KBM-7 (cell line): ENCODE data around the gene NPHP1.
A peak's percentile ranks its signal among the peaks of the same experiment; 100 is the strongest.
"Not testable (repeated sequence)": the region's sequence is repeated elsewhere in the genome, so short reads cannot be mapped to it uniquely, and the experiment has no call there.

ENCODE experiments used
- DNase-seq: peaks from one replicate; pipeline ENCODE4 v3.0.0-alpha.2; 2015
- in situ Hi-C: fragments of 300-500 bp; cut with MboI; formaldehyde crosslinking; loops from 2 replicates; pipeline ENCODE4 v1.14.3; 2020; ENCODE audit warnings: low sequenced_read_pairs, low pct_unique_long_range_greater_than_20kb, mixed read lengths

Gene NPHP1

DNA sequence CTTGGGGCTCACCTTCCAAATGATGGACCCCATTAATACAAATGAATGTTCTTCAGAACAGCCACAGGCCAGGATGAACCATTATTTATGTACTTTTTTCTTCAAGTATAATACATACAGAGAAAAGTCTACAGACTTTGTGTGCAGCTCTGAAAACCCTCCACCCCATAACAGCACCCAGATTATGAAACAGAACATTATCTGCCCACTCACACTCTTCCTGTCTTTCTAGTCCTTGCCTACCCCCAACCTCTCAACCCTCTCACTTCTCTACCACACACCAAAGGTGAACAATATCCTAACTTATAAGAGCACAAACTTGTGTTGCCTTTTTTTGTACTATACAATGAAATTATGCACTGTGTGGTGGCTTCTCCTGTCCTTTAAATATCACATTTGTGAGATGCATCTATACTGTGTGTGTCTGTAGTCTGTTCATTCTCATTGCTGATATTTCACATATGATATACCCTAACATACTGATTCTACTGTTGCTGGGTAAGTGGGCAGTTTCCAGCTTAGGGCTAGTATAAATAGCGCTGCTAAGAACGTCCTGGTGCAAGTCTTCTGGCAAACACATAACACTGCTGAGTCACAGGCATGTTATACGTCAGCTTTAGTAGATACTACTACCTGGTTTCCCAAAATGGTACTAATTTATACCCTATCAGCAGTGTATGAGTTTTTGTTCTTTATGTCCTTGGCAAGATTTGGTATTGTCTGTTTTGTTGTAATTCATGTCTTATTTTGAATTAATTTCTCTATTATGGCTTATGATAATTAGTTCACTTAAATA lies 1.0 kb upstream of the NPHP1 start:
- DNase-seq, result no peak
- in situ Hi-C loops, result no loop called here

DNA sequence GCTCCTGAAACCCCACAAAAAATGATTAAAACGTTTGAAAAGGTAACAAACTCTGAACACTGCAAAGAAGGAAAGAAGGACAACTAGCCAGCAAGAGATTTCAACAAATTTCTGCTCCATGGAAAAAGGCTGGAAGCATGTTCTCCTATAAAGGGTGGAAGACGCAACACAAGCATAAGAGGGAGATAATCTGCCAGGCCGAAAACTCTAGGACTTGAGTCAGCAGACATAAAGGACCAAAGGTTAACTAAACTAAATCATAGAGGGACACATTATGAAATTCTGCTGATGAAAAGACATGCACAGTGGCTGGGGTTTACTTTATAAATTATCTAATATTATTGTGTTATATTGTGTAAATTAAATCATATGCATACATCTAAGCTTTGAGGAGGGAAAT lies 6.8 kb downstream of the NPHP1 start:
- DNase-seq, result no peak
- in situ Hi-C loops, result no loop called here

DNA sequence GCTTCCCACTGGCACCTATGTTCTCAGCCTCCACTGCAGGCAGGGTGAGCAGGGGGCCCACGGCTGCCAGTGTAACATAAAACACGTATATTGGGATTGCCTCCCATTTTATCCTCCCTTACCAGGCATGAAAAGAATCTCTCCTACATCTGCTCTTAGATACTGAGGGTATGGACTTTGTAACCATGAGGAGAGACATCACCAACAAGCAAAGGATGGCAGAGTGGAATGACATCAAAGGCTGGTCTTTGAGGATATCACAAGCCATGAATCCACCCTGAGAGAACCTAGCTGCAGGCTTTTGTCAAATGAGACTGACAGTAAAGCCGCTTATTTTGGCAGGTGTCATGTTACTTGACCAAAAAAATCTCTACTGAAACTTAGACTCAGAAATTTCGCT lies 7.4 kb downstream of the NPHP1 start:
- in situ Hi-C loops, result no loop called here
- no peak for DNase-seq

DNA sequence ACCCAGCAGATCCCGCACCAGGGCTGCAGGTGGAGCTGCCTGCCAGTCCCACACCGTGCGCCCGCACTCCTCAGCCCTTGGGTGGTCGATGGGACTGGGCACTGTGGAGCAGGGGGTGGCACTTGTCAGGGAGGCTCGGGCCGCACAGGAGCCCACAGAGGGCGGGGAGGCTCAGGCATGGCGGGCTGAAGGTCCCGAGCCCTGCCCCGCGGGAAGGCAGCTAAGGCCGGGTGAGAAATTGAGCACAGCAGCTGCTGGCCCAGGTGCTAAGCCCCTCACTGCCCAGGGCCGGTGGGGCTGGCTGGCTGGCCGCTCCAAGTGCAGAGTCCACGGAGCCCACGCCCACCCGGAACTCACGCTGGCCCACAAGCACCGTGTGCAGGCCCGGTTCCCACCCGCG lies 14.6 kb downstream of the NPHP1 start:
- DNase-seq, in situ Hi-C loops: not testable (repeated sequence)

GRCh38 chr2:110182449-110182848 lies 22.4 kb downstream of the NPHP1 start:
- no peak for DNase-seq
- in situ Hi-C loops, result no loop called here

- no peak for DNase-seq
Observed at GRCh38 chr2:110180036-110180435, 24.8 kb downstream of the NPHP1 start.

DNA sequence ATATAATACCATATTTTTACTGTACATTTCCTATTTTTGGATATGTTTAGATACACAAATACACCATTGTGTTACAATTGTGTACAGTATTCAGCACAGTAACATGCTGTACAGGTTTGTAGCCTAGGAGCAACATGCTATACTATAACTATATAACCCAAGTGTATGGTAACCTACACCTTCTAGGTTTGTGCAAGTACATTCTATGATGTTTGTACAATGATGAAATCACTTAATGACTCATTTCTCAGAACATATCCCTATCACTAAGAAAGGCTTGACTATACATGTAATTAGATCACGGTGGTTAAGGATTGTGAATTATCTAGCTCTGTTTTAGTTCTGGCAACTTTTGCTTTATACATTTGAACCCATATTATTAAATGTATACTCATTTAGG lies 31.3 kb downstream of the NPHP1 start:
- in situ Hi-C loops, result no loop called here
- no peak for DNase-seq

More at GRCh38 chr2:110180036-110180435, 24.8 kb downstream of the NPHP1 start:
- in situ Hi-C loops, result no loop called here

DNA sequence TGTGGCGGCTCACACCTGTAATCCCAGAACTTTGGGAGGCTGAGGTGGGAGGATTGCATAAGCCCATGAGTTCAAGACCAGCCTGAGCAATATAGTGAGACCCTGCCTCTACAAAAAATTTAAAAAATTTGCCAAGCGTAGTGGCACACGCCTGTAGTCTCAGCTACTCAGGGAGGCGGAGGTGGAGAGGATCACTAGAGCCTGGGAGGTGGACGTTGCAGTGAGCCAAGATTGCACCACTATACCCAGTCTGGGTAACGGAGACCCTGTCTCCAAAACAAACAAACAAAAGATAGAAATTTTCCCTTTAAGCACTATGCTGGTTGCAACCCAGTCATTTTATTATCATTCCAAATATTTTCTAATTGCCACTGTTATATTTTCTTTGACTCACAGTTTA lies 32.3 kb downstream of the NPHP1 start:
- no peak for DNase-seq
- in situ Hi-C loops, result no loop called here

- in situ Hi-C loops, result no loop called here
- no peak for DNase-seq
Observed at GRCh38 chr2:110170102-110170501, 34.7 kb downstream of the NPHP1 start.

DNA sequence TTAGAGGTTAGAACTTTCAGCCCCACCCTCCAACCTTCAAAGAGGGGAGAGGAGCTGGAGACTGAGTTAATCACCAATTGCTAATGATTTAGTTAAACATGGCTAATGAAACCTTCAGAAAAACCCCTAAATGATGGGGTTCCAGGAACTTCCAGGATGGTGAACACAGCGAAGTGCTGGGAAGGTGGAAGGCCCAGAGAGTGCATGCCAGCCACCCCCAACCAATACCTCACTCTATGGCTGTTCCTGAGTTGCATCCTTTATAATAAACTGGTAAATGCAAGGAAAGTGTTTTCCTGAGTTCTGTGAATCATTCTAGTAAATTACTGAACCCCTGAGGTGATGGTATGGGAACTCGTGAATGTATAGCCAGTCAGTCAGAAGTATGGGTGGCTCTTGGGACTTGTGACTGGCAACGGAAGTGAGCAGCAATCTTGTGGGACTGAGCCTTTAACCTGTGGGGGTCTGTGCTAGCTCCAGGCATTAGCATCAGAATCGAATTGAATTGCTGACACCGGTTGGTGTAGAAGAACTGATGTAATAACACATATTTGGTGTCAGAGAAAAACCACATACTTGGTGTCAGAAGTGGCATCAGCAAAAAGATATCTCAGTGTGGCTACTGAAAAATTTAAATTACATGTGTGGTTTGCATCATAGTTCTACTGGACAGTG lies 37.4 kb downstream of the NPHP1 start:
- DNase-seq, result no peak

GRCh38 chr2:110166266-110166665 lies 38.5 kb downstream of the NPHP1 start:
- in situ Hi-C loops, result no loop called here
- DNase-seq, result no peak

More for the DNA sequence above, 37.4 kb downstream of the NPHP1 start:
- in situ Hi-C loops, result no loop called here

GRCh38 chr2:110157153-110157793 lies 47.5 kb downstream of the NPHP1 start:
- DNase-seq, result peak; percentile 48

DNA sequence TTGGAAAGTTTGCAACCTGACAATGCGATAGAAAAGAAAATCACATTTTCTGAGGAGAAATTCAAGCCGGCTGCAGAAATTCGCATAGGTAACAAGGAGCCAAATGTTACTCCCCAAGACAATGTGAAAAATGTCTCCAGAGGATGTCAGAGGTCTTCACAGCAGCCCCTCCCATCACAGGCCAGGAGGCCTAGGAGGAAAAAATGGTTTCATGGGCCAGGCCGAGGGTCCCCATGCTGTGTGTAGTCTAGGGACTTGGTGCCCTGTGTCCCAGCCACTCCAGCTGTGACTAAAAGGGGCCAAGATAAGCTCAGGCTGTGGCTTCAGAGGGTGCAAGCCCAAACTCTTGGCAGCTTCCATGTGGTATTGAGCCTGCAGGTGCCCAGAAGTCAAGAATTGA lies 50.0 kb downstream of the NPHP1 start:
- in situ Hi-C loops, DNase-seq: not testable (repeated sequence)

More at GRCh38 chr2:110157153-110157793, 47.5 kb downstream of the NPHP1 start:
- in situ Hi-C loops, result no loop called here

GRCh38 chr2:110154188-110154587 lies 50.6 kb downstream of the NPHP1 start:
- in situ Hi-C loops, DNase-seq: not testable (repeated sequence)

DNA sequence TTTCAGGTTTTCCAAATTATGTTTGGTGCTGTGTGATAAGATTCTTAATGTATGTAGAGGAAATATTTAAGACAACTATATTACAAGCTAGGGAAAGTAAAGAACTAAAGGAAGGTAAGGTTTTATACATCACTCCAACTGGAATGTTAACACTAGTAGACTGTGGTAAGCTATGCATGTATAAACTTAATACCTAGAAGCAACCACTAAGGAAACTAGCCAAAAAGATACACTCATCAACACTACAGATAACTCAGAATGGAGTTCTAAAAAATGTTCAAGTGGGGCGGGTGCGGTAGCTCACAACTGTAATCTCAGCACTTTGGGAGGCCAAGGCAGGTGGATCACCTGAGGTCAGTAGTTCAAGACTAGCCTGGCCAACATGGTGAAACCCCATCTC lies 51.4 kb downstream of the NPHP1 start:
- DNase-seq, result no peak
- in situ Hi-C loops, result no loop called here

DNA sequence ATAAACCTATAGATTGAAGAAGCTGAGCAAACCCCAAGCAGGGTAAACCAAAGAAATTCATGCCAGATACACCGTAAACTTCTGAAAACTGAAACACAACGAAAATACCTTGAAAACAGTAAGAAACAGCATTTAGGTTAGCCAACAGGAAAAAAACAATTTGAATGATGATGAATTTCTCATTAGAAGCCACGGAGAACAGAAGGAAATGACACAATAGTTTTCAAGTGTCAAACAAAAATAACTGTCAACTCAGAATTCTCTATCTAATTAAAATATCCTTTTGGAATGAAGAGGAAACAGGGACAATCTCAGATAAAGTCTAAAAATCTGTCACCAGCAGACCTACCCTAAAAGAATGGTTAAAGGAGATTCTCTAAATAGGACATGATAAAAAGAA lies 51.9 kb downstream of the NPHP1 start:
- no peak for DNase-seq
- in situ Hi-C loops, result no loop called here

- DNase-seq, result no peak
Observed at GRCh38 chr2:110149330-110150220, 55.2 kb downstream of the NPHP1 start.

GRCh38 chr2:110146945-110147332 lies 57.9 kb downstream of the NPHP1 start:
- in situ Hi-C loops, result no loop called here
- DNase-seq, result no peak

More at GRCh38 chr2:110149330-110150220, 55.2 kb downstream of the NPHP1 start:
- in situ Hi-C loops, result no loop called here
